WI38 (cell line): Measurements from ENCODE around the gene LPP.

ENCODE experiments used
- H3K4me3 ChIP-seq: 2 replicates; pipeline ENCODE4 v1.5.1; 2011; ENCODE audit warnings: low read depth, mild to moderate bottlenecking, control low read depth, low read length
- CTCF ChIP-seq: IDR thresholded peaks from 2 replicates; pipeline ENCODE4 v1.5.1; 2012; ENCODE audit warnings: low read depth, mild to moderate bottlenecking, control low read depth, low read length

Gene LPP

GRCh38 chr3:188397766-188398705, 244.1 kb downstream of the LPP start:
- no peak overlapping the region for H3K4me3 ChIP-seq
- no peak for TF ChIP-seq CTCF

GRCh38 chr3:188400494-188401243, 246.7 kb downstream of the LPP start:
- no peak overlapping the region for H3K4me3 ChIP-seq
- no peak for TF ChIP-seq CTCF

GRCh38 chr3:188401244-188401993, 247.5 kb downstream of the LPP start:
- TF ChIP-seq CTCF = no peak
- no peak overlapping the region for H3K4me3 ChIP-seq

GRCh38 chr3:188402229-188402628, 248.3 kb downstream of the LPP start:
- no peak for TF ChIP-seq CTCF
- no peak overlapping the region for H3K4me3 ChIP-seq

- H3K4me3 ChIP-seq = no peak overlapping the region
- no peak for TF ChIP-seq CTCF
Measured at GRCh38 chr3:188403404-188403803, 249.4 kb downstream of the LPP start.

- no peak overlapping the region for H3K4me3 ChIP-seq
- TF ChIP-seq CTCF = no peak
Measured at GRCh38 chr3:188404124-188404523, 250.2 kb downstream of the LPP start.

- no peak for TF ChIP-seq CTCF
- no peak overlapping the region for H3K4me3 ChIP-seq
Measured at GRCh38 chr3:188404701-188405100, 250.7 kb downstream of the LPP start.
